ENCODE data around the gene CTXND1. TPM values are rescaled to one million over a fixed set of nuclear protein-coding genes. Genes with fewer than 3 reads are reported as not detected.

CTXND1 gene
- total and polyA plus RNA-seq, 2 of the 8 experiments (the other 6 are each of a cell fraction or from before 2014, with no cell fraction given): 0.03 TPM; not detected in 1

GRCh38 chr15:80201256-80202015, 50.6 kb downstream of the CTXND1 start:
- Histone ChIP-seq H3K36me3 (ENCODE audit: control insufficient read depth in 2 of 4, insufficient read depth in 4 of 4, low read length in 3 of 4) (no peaks in the 10 kb centered on the region), H3K23ac (ENCODE audit: insufficient read length) (no peak overlapping the region), H2AFZ (ENCODE audit: low read length) (no peak overlapping the region), H3K79me2 (ENCODE audit: control insufficient read depth in 1 of 2, insufficient read depth in 2 of 2, low read length in 2 of 2) (no peaks in the 10 kb centered on the region), H2BK5ac (ENCODE audit: low read depth, low read length) (no peak overlapping the region), H4K5ac (ENCODE audit: insufficient read length, low read depth, low read length) (no peak overlapping the region), H2AK5ac (ENCODE audit: low read depth, low read length) (no peak overlapping the region), H4K20me1 (replicated peaks in 1 of 2; ENCODE audit: control insufficient read depth in 1 of 2, insufficient read depth in 2 of 2, low read length in 2 of 2) (no peaks in the 10 kb centered on the region), H3K4me1 (replicated peaks in 1 of 4; ENCODE audit: control insufficient read depth in 3 of 4, insufficient read depth in 4 of 4, low read length in 3 of 4) (peaks cover 1 to 9% (median 6%) of the 10 kb centered on the region in 4 experiments), H3K4me2 (ENCODE audit: insufficient read depth in 1 of 2, low read depth in 2 of 2, low read length in 2 of 2) (no peak overlapping the region), H3K18ac (ENCODE audit: extremely low read depth, low read length) (no peak overlapping the region), H3K27me3 (replicated peaks in 1 of 4; ENCODE audit: control insufficient read depth in 3 of 4, extremely low read depth in 1 of 4, insufficient read depth in 3 of 4, low read length in 3 of 4) (no peaks in the 10 kb centered on the region), H3K27ac (ENCODE audit: low read depth, low read length) (no peak overlapping the region), H4K8ac (ENCODE audit: extremely low read depth, insufficient read depth, low read length) (peak overlapping the region; percentile 43; the same call in 1 of the 2 replicates), H2BK120ac (replicated peaks; ENCODE audit: low read depth, low read length) (no peak overlapping the region), H3K23me2 (ENCODE audit: low read depth, low read length) (no peaks in the 10 kb centered on the region), H4K91ac (replicated peaks; ENCODE audit: insufficient read length, low read length) (no peak overlapping the region), H2BK15ac (ENCODE audit: low read length) (no peak overlapping the region), H3K14ac (ENCODE audit: insufficient read length) (no peak overlapping the region), H2BK12ac (ENCODE audit: low read depth, low read length) (peak overlapping the region; percentile 56; the same call in 1 of the 2 replicates), H3K9me3 (ENCODE audit: insufficient read depth in 2 of 2, low read depth in 1 of 2, low read length in 1 of 2) (no peaks in the 10 kb centered on the region), H2BK20ac (ENCODE audit: low read length) (no peak overlapping the region), H3K4me3 (ENCODE audit: extremely low read depth in 1 of 4, insufficient read depth in 2 of 4, low read depth in 3 of 4, low read length in 4 of 4) (no peak overlapping the region), H3K79me1 (ENCODE audit: low read depth, low read length) (no peaks in the 10 kb centered on the region), H3K4ac (replicated peaks; ENCODE audit: insufficient read length, low read depth, low read length) (no peak overlapping the region), H3K9ac (replicated peaks in 1 of 4; ENCODE audit: extremely low read depth in 1 of 4, low read depth in 3 of 4, low read length in 3 of 4) (no peak overlapping the region), H3K56ac (replicated peaks; ENCODE audit: insufficient read length, low read depth, low read length) (no peak overlapping the region)
- WGBS, 2 experiments (ENCODE audit: extremely low coverage in 1 of 2, insufficient coverage in 1 of 2, insufficient read length in 1 of 2, insufficient replicate concordance in 2 of 2, low coverage in 1 of 2, low lambda C conversion rate in 2 of 2, missing lambda C conversion rate in 1 of 2): 92% methylated on average over 24 of the region's 26 CpGs; no CpG with 5 or more reads in 1 of the 2 experiments
- ChIA-PET POLR2A (ENCODE audit: partially characterized antibody) (no interaction called here), CTCF (ENCODE audit: partially characterized antibody) (interaction anchor here (0.7 kb wide), 1 partner anchor 350 kb away, joined by 3 read pairs; no protein-coding TSS in a partner anchor)
- peak in 1 of 2 experiments; percentile 39 for DNase-seq (ENCODE audit: low read depth in 1 of 2, low spot score in 2 of 2)
- no peak for FAIRE-seq
- TF ChIP-seq SAP30 (IDR thresholded peaks at IDR 0.05; ENCODE audit: insufficient read depth, insufficient replicate concordance, low read length) (no peak), CREB1 (IDR thresholded peaks at IDR 0.05) (no peak), YY1 (IDR thresholded peaks at IDR 0.05; ENCODE audit: low read depth, low read length) (no peak), POLR2AphosphoS5 (IDR thresholded peaks at IDR 0.05; ENCODE audit: low read depth, low read length) (no peak)
- TF ChIP-seq, protein P1, sequence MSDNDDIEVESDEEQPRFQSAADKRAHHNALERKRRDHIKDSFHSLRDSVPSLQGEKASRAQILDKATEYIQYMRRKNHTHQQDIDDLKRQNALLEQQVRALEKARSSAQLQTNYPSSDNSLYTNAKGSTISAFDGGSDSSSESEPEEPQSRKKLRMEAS (IDR thresholded peaks at IDR 0.05): no peak

All from H1 (cell line).